Measurements from ENCODE around the gene CLDN7.

Gene CLDN7

GRCh38 chr17:7282752-7283321, 20.6 kb upstream of the CLDN7 start:
- Histone ChIP-seq H3K4me3 (ENCODE audit: low read depth in 1 of 2, low read length in 2 of 2) (peak overlapping the region; percentile 53 to 85), H3K27me3 (ENCODE audit: control insufficient read depth in 1 of 2, insufficient read depth in 2 of 2, low read length in 2 of 2) (no peaks in the 10 kb centered on the region), H3K27ac (ENCODE audit: low read depth, low read length) (peak overlapping the region; percentile 83), H3K9me3 (ENCODE audit: low read length) (no peaks in the 10 kb centered on the region), H3K4me1 (ENCODE audit: insufficient read depth, low read length) (peaks cover 32% of the 10 kb centered on the region), H3K36me3 (ENCODE audit: insufficient read depth, low read length) (peaks cover 32% of the 10 kb centered on the region), H3K9ac (ENCODE audit: low read length) (peak overlapping the region; percentile 81)

- Histone ChIP-seq H3K27me3 (ENCODE audit: control insufficient read depth in 1 of 2, insufficient read depth in 2 of 2, low read length in 2 of 2) (no peaks in the 10 kb centered on the region), H3K36me3 (ENCODE audit: insufficient read depth, low read length) (peaks cover 32% of the 10 kb centered on the region), H3K9me3 (ENCODE audit: low read length) (no peaks in the 10 kb centered on the region), H3K27ac (ENCODE audit: low read depth, low read length) (peak overlapping the region; percentile 83), H3K4me1 (ENCODE audit: insufficient read depth, low read length) (peaks cover 32% of the 10 kb centered on the region), H3K9ac (ENCODE audit: low read length) (peak overlapping the region; percentile 81), H3K4me3 (ENCODE audit: low read depth in 1 of 2, low read length in 2 of 2) (peak overlapping the region; percentile 53 to 85)
Observed at GRCh38 chr17:7281953-7282751, 19.9 kb upstream of the CLDN7 start.

GRCh38 chr17:7281074-7281952, 19.0 kb upstream of the CLDN7 start, which contains the start of gene SLC2A4:
Gene SLC2A4 (plus strand): TSS chr17:7281718. CDS start chr17:7281935, 217 bp downstream.
- no peaks in the 10 kb centered on the region for H3K27me3 ChIP-seq (ENCODE audit: control insufficient read depth in 1 of 2, insufficient read depth in 2 of 2, low read length in 2 of 2)
- H3K27ac ChIP-seq (ENCODE audit: low read depth, low read length) = peak within 1 kb of the TSS; percentile 92
- H3K4me1 ChIP-seq (ENCODE audit: insufficient read depth, low read length) = peaks cover 32% of the 10 kb centered on the region
- H3K4me3 ChIP-seq (ENCODE audit: low read depth in 1 of 2, low read length in 2 of 2) = peak within 1 kb of the TSS; percentile 53 to 85
- H3K36me3 ChIP-seq (ENCODE audit: insufficient read depth, low read length) = peaks cover 27% of the 10 kb centered on the region
- no peaks in the 10 kb centered on the region for H3K9me3 ChIP-seq (ENCODE audit: low read length)
- peak within 1 kb of the TSS; percentile 81 for H3K9ac ChIP-seq (ENCODE audit: low read length)

- Histone ChIP-seq H3K9ac (ENCODE audit: low read length) (no peak overlapping the region), H3K9me3 (ENCODE audit: low read length) (no peaks in the 10 kb centered on the region), H3K27me3 (ENCODE audit: control insufficient read depth in 1 of 2, insufficient read depth in 2 of 2, low read length in 2 of 2) (no peaks in the 10 kb centered on the region), H3K4me3 (ENCODE audit: low read depth in 1 of 2, low read length in 2 of 2) (peak overlapping the region; percentile 53 to 70), H3K4me1 (ENCODE audit: insufficient read depth, low read length) (peaks cover 32% of the 10 kb centered on the region), H3K27ac (ENCODE audit: low read depth, low read length) (peak overlapping the region; percentile 92), H3K36me3 (ENCODE audit: insufficient read depth, low read length) (peaks cover 19% of the 10 kb centered on the region)
Observed at GRCh38 chr17:7280519-7281073, 18.3 kb upstream of the CLDN7 start.

- no peak overlapping the region for H3K4me3 ChIP-seq (ENCODE audit: low read depth in 1 of 2, low read length in 2 of 2)
- H3K4me1 ChIP-seq (ENCODE audit: insufficient read depth, low read length) = peaks cover 23% of the 10 kb centered on the region
- peaks cover 8% of the 10 kb centered on the region for H3K36me3 ChIP-seq (ENCODE audit: insufficient read depth, low read length)
- H3K9me3 ChIP-seq (ENCODE audit: low read length) = no peaks in the 10 kb centered on the region
- no peak overlapping the region for H3K9ac ChIP-seq (ENCODE audit: low read length)
- no peaks in the 10 kb centered on the region for H3K27me3 ChIP-seq (ENCODE audit: control insufficient read depth in 1 of 2, insufficient read depth in 2 of 2, low read length in 2 of 2)
- no peak overlapping the region for H3K27ac ChIP-seq (ENCODE audit: low read depth, low read length)
Observed at GRCh38 chr17:7279448-7279847, 17.2 kb upstream of the CLDN7 start.

- no peaks in the 10 kb centered on the region for H3K9me3 ChIP-seq (ENCODE audit: low read length)
Observed at GRCh38 chr17:7266784-7267183, 4.5 kb upstream of the CLDN7 start.

GRCh38 chr17:7263801-7264078, 1.5 kb upstream of the CLDN7 start:
- H3K27ac ChIP-seq (ENCODE audit: low read depth, low read length) = no peak overlapping the region
- no peak overlapping the region for H3K9ac ChIP-seq (ENCODE audit: low read length)
- H3K9me3 ChIP-seq (ENCODE audit: low read length) = no peaks in the 10 kb centered on the region
- H3K36me3 ChIP-seq (ENCODE audit: insufficient read depth, low read length) = peaks cover 6% of the 10 kb centered on the region
- H3K4me1 ChIP-seq (ENCODE audit: insufficient read depth, low read length) = no peaks in the 10 kb centered on the region
- H3K27me3 ChIP-seq (ENCODE audit: control insufficient read depth in 1 of 2, insufficient read depth in 2 of 2, low read length in 2 of 2) = peaks cover 33 to 41% of the 10 kb centered on the region in 2 donors
- no peak overlapping the region for H3K4me3 ChIP-seq (ENCODE audit: low read depth in 1 of 2, low read length in 2 of 2)

More at GRCh38 chr17:7266784-7267183, 4.5 kb upstream of the CLDN7 start:
- Histone ChIP-seq H3K9ac (ENCODE audit: low read length) (no peak overlapping the region), H3K36me3 (ENCODE audit: insufficient read depth, low read length) (no peaks in the 10 kb centered on the region), H3K4me1 (ENCODE audit: insufficient read depth, low read length) (no peaks in the 10 kb centered on the region), H3K4me3 (ENCODE audit: low read depth in 1 of 2, low read length in 2 of 2) (no peak overlapping the region), H3K27ac (ENCODE audit: low read depth, low read length) (no peak overlapping the region), H3K27me3 (ENCODE audit: control insufficient read depth in 1 of 2, insufficient read depth in 2 of 2, low read length in 2 of 2) (peaks cover 25% of the 10 kb centered on the region in 2 donors)

GRCh38 chr17:7262935-7263800, 890 bp upstream of the CLDN7 start:
- Histone ChIP-seq H3K4me3 (ENCODE audit: low read depth in 1 of 2, low read length in 2 of 2) (no peak overlapping the region), H3K4me1 (ENCODE audit: insufficient read depth, low read length) (no peaks in the 10 kb centered on the region)

GRCh38 chr17:7261379-7262191, 693 bp downstream of the CLDN7 start:
- Histone ChIP-seq H3K4me1 (ENCODE audit: insufficient read depth, low read length) (no peaks in the 10 kb centered on the region), H3K4me3 (ENCODE audit: low read depth in 1 of 2, low read length in 2 of 2) (peak overlapping the region; percentile 14 to 21), H3K9me3 (ENCODE audit: low read length) (no peaks in the 10 kb centered on the region), H3K27ac (ENCODE audit: low read depth, low read length) (no peak overlapping the region), H3K27me3 (ENCODE audit: control insufficient read depth in 1 of 2, insufficient read depth in 2 of 2, low read length in 2 of 2) (peaks cover 33 to 41% of the 10 kb centered on the region in 2 donors), H3K36me3 (ENCODE audit: insufficient read depth, low read length) (peaks cover 15% of the 10 kb centered on the region), H3K9ac (ENCODE audit: low read length) (no peak overlapping the region)

More at GRCh38 chr17:7262935-7263800, 890 bp upstream of the CLDN7 start:
- Histone ChIP-seq H3K9me3 (ENCODE audit: low read length) (no peaks in the 10 kb centered on the region), H3K27me3 (ENCODE audit: control insufficient read depth in 1 of 2, insufficient read depth in 2 of 2, low read length in 2 of 2) (peaks cover 33 to 41% of the 10 kb centered on the region in 2 donors), H3K36me3 (ENCODE audit: insufficient read depth, low read length) (peaks cover 11% of the 10 kb centered on the region), H3K9ac (ENCODE audit: low read length) (no peak overlapping the region), H3K27ac (ENCODE audit: low read depth, low read length) (no peak overlapping the region)

Measured in muscle layer of colon (tissue), 2 donors.